Stimulated activated CD8-positive, alpha-beta memory T cell treated with anti-CD3 and anti-CD28 coated beads, Interleukin-15, amount 100 ng/mL, for 48 hours (primary cell): Measurements from ENCODE around the gene TMEM163.
"Not testable (repeated sequence)": the region's sequence is repeated elsewhere in the genome, so short reads cannot be mapped to it uniquely, and the experiment has no call there.

Experiments used
- DNase-seq, 2 donors: peaks; one replicate each; pipeline ENCODE4 v3.0.0-alpha.2; 2020; ENCODE audit warnings: low read depth in 2 of 2

TMEM163 gene

GRCh38 chr2:134665727-134666506, 52.9 kb downstream of the TMEM163 start:
- DNase-seq, result no peak

- no peak for DNase-seq
Measured at GRCh38 chr2:134663451-134664450, 55.0 kb downstream of the TMEM163 start.

- no peak for DNase-seq
Measured at GRCh38 chr2:134662751-134663150, 56.0 kb downstream of the TMEM163 start.

- DNase-seq, result no peak
Measured at GRCh38 chr2:134660626-134661402, 58.0 kb downstream of the TMEM163 start.

- DNase-seq, result no peak
Measured at GRCh38 chr2:134659724-134660123, 59.1 kb downstream of the TMEM163 start.

GRCh38 chr2:134657650-134658250, 61.0 kb downstream of the TMEM163 start:
- DNase-seq, result no peak

GRCh38 chr2:134656391-134656790, 62.4 kb downstream of the TMEM163 start:
- DNase-seq, result not testable (repeated sequence)

GRCh38 chr2:134648586-134648985, 70.2 kb downstream of the TMEM163 start:
- no peak for DNase-seq

- no peak for DNase-seq
Measured at GRCh38 chr2:134647607-134648256, 71.1 kb downstream of the TMEM163 start.

GRCh38 chr2:134642938-134643337, 75.9 kb downstream of the TMEM163 start:
- DNase-seq, result no peak

- DNase-seq, result no peak
Measured at GRCh38 chr2:134640494-134640893, 78.3 kb downstream of the TMEM163 start.

- DNase-seq, result no peak
Measured at GRCh38 chr2:134639265-134639664, 79.5 kb downstream of the TMEM163 start.

- no peak for DNase-seq
Measured at GRCh38 chr2:134636714-134637113, 82.1 kb downstream of the TMEM163 start.

- no peak for DNase-seq
Measured at GRCh38 chr2:134634054-134634753, 84.6 kb downstream of the TMEM163 start.

GRCh38 chr2:134630504-134631159, 88.2 kb downstream of the TMEM163 start:
- DNase-seq, result no peak

GRCh38 chr2:134628453-134628852, 90.3 kb downstream of the TMEM163 start:
- no peak for DNase-seq

- no peak for DNase-seq
Measured at GRCh38 chr2:134626781-134627180, 92.0 kb downstream of the TMEM163 start.

GRCh38 chr2:134625311-134625710, 93.5 kb downstream of the TMEM163 start:
- no peak for DNase-seq

GRCh38 chr2:134623796-134624195, 95.0 kb downstream of the TMEM163 start:
- peak; percentile 17 to 28 for DNase-seq

GRCh38 chr2:134623046-134623445, 95.8 kb downstream of the TMEM163 start:
- no peak for DNase-seq
